G401 (cell line): ENCODE results near the gene MT1M. TPM values are rescaled to one million over a fixed set of nuclear protein-coding genes. Genes with fewer than 3 reads are reported as not detected.
"Not testable (repeated sequence)": the region's sequence is repeated elsewhere in the genome, so short reads cannot be mapped to it uniquely, and the experiment has no call there.

Experiments
- DNase-seq: peaks from one replicate; pipeline ENCODE4 v3.0.0-alpha.2; 2015; ENCODE audit warnings: low spot score
- in situ Hi-C: cut with HindIII; loops from 2 replicates; pipeline ENCODE4 v1.10.0; 2016; ENCODE audit warnings: low sequenced_read_pairs, mixed read lengths
- total RNA-seq: library from RNA; depleted of rRNA; stranded (reverse); fragments of >200 nt; shearing (Covaris generic); gene quantifications from 2 replicates; pipeline ENCODE4 v1.2.3, GENCODE V29; 2014

MT1M gene
- total RNA-seq, 1 experiment from 2014 or later, result not detected

DNA sequence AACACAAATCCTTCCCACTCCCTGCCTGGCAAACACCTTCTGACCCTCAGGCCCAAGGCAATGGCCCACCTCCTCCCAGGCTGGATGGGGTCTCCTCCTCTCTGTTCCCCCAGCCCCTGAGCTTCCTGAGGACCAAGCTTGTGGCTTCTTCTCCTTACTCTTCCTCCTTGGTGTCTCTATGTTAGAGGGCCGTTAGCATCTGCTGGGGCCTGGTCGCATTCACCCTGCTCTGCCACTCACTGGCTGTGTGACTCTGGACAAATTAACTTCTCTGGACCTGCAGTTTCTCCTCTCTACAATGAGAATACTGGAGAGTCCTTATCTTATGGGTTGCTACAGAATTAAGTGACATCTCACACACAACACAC is 24.8 kb upstream of the MT1M start:
- DNase-seq, result no peak
- in situ Hi-C loops, result no loop called here

GRCh38 chr16:56608043-56608875 is 24.2 kb upstream of the MT1M start, which contains the start of gene MT2A:
TSS of gene MT2A (plus strand) at chr16:56608584. CDS start at chr16:56608656, 72 bp downstream.
- in situ Hi-C loops, result no loop called here
- peak; percentile 94 for DNase-seq

- DNase-seq, result peak; percentile 38
- in situ Hi-C loops, result no loop called here
These were observed 23.5 kb upstream of the MT1M start for GRCh38 chr16:56608876-56609462.

- DNase-seq, result peak; percentile 52
- in situ Hi-C loops, result no loop called here
These were observed 23.0 kb upstream of the MT1M start for GRCh38 chr16:56609463-56609921.

DNA sequence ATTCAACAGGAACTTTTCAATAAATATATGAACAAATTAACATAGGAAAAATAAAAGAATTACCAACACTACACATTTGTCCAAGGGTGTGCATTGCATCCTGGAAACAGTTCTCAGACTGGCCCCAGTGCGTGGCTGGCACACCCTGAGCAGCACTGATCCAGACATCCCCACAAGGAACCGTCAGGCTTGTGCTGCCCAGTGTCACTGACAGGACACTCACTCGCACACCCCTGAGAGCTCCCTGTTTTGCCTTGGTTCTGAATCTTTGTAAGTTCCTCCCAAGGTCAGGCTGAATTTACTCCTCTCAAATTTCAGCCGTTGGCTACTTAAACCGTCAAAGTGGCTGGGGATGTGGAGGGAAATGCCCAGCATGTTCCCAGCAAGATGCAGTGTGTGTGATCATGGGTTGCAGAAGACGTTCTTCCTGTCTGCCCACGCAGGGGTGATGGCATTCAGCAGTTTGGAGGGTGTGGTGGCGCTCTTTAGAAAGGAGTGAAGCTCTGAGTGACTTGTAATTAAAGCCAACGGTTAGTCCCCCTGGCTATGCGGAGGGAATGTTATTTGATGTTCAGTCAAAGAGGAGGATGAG is 22.3 kb upstream of the MT1M start:
- DNase-seq, result no peak
- in situ Hi-C loops, result loop anchor here (5.0 kb wide), 1 partner anchor 42 kb away; the partner anchor contains the start of gene MT1B

GRCh38 chr16:56610609-56611111 is 21.8 kb upstream of the MT1M start:
- DNase-seq, result no peak
- in situ Hi-C loops, result loop anchor here (5.0 kb wide), 1 partner anchor 42 kb away; the partner anchor contains the start of gene MT1B

DNA sequence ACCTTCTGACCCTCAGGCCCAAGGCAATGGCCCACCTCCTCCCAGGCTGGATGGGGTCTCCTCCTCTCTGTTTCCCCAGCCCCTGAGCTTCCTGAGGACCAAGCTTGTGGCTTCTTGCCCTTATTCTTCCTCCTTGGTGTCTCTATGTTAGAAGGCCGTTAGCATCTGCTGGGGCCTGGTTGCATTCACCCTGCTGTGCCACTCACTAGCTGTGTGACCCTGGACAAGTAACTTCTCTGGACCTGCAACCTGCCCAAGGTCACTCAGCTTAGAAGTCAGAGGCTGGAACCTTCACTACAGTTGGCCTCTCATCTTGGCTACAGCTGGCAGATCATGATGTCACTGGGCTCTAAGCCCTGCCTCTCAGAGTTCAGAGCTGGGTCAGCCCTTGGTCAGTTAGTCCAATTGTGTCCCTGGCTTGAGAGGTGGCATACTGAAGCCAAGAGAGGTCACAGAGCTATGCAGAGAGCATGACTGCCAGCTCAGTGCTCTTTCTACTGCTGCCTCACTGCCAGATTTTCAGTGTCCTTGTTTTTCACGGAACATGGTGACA is 21.1 kb upstream of the MT1M start:
- DNase-seq, result no peak
- in situ Hi-C loops, result loop anchor here (5.0 kb wide), 1 partner anchor 41 kb away; the partner anchor contains the start of gene MT1B

DNA sequence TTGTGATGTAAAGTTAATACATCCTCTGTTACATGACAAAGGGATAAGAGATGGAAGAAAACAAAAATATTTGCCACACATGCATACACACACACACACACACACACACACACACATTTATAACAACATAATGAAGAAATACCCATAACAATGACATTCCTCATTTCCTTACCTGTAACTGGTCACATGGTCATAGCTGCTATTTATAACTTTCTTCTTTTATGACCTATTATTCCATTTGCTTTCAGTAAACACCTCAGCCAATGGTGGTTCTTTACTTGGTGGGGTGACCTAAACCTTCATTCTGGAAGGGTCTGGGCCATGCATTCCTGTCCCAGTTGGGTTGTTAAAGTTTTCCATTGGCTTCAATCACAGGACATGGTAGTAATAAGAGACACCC is 18.8 kb upstream of the MT1M start:
- no peak for DNase-seq
- in situ Hi-C loops, result loop anchor here (5.0 kb wide), 1 partner anchor 39 kb away; the partner anchor contains the start of gene MT1B

- in situ Hi-C loops, result loop anchor here (5.0 kb wide), 1 partner anchor 38 kb away; the partner anchor contains the start of gene MT1B
- DNase-seq, result no peak
These were observed 17.9 kb upstream of the MT1M start for GRCh38 chr16:56614549-56614991.

- no peak for DNase-seq
- in situ Hi-C loops, result no loop called here
These were observed 17.1 kb upstream of the MT1M start for GRCh38 chr16:56615353-56615752.

- DNase-seq, result no peak
- in situ Hi-C loops, result no loop called here
These were observed 15.7 kb upstream of the MT1M start for GRCh38 chr16:56616608-56617211.

DNA sequence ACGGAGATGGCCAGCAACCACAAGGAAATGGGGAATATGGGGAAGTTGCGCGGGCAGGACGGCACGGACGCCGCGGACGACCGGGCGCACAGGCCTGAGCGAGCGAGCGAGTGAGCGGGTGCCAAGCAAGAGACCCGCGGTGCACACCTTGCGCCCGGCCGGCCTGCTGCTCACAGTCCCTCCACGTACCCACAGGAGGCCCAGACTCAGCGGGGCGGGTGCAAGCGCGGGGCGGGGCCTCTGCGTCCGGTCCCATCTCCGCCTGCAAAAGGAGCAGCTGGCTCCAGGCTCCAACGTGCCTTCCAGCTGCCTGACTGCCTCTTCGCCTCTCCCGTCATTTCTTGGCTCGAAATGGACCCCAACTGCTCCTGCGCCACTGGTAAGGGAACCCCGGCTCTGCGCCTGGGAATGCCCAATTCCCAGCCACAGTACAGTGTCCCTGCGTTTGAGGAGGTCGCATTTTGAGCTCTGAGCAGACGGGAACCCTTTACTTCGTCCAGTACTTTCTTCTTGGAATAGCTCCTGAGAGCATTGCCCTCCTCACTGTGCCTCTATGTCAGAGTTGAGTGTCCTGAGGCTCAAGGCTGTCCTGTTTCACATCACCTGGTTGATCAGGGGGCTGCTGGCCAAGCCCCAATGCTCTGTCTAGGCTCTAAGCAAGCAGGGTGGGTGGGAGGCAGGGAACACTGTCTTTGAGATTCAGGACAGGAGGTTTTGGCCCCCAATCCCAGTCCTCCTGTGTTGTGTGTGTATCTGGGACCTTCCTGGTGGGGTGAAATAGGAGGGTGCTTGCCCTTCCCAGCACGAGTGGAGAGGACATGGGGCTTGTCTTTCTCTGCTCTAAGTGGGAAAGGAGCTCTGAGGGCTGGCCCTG is 15.0 kb upstream of the MT1M start:
- in situ Hi-C loops, result no loop called here
- DNase-seq, result no peak

- in situ Hi-C loops, result no loop called here
- no peak for DNase-seq
These were observed 14.3 kb upstream of the MT1M start for GRCh38 chr16:56618138-56618537.

DNA sequence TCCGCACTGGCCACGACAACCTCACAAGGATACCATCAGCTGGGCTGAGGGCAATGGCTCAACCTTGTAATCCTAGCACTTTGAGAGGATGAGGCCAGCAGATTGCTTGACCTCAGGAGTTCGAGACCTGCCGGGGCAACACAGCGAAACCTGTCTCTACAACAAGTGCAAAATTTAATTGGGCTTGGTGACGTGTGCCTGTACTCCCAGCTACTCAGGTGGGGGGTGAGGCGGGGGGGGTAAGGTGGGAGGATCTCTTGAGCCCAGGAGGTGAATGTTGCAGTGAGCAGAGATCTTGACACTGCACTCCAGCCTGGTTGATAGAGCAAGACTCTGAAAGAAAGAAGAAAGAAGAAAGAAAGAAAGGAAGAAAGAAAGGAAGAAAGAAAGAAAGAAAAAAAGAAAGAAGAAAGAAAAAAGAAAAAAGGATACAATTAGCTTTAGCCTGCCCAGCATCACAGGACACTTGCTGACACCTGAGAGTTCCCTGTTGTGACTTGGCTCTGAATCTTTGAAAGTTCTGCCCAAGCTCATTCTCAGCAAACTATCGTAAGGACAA is 12.0 kb upstream of the MT1M start:
- in situ Hi-C loops, result no loop called here
- no peak for DNase-seq

DNA sequence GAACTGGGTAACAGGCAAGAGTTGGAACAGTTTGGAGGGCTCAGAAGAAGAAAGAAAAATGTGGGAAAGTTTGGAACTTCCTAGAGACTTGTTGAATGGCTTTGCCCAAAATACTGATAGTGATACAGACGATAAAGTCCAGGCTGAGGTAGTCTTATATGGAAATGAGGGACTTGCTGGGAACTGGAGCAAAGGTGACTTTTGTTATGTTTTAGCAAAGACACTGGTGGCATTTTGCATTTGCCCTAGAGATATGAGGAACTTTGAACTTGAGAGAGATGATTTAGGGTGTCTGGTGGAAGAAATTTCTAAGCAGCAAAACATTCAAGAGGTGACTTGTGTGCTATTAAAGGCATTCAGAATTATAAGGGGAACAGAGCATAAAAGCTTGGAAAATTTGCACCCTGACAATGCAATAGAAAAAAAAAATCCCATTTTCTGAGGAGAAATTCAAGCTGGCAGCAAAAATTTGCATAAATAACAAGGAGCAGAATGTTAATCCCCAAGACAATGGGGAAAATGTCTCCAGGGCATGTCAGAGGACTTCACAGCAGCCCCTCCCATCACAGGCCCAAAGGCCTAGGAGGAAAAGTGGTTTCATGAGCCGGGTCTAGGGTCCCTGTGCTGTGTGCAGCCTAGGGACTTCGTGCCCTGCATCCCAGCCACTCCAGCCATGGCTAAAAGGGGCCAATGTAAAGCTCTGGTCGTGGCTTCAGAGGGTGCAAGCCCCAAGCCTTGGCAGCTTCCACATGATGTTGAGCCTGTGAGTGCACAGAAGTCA is 10.6 kb upstream of the MT1M start:
- in situ Hi-C loops, DNase-seq: not testable (repeated sequence)

DNA sequence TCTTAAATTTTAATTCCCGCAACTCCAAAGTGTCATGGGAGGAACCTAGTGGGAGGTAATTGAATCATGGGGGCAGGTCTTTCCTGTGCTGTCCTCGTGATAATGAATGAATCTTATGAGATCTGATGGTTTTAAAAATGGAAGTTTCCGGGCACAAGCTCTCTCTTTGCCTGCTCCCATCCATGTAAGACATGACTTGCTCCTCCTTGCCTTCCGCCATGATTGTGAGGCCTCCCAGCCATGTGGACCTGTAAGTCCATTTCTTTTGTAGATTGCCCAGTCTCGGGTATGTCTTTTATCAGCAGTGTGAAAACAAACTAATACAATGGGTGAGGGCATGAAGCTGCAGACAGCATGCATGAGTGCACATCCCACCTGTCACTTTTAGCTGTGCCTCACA is 9.3 kb upstream of the MT1M start:
- in situ Hi-C loops, DNase-seq: not testable (repeated sequence)

DNA sequence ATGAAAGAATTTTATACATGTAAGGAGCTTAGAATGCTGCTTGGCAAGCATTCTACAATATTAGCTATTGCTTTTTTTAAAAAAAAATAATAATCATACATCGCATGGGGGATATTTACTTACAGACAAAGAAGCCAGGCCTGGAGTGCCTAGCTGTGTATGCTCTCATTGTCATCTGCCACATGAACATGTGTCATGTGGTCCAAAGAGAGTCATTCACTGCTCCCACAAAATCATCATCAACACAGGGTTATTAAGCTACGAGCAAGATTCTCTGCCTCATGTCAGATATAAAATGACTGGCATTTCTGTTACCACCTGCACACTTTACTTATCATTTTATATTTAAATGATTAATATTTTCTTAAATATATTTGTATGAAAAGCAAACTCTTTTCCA is 8.8 kb upstream of the MT1M start:
- no peak for DNase-seq
- in situ Hi-C loops, result no loop called here
